ENCODE measurements around the gene CMTR1.

- TF ChIP-seq CTCF (IDR thresholded peaks at IDR 0.05) (no peak), POLR2A (IDR thresholded peaks at IDR 0.05) (no peak)
These were observed 30.1 kb downstream of the CMTR1 start for GRCh38 chr6:37463110-37463509.
